Activated B cell treated with CpG ODN at 0.5 μM for 24 hours (primary cell): Measurements from ENCODE around the gene CAST. TPM values are rescaled to one million over a fixed set of nuclear protein-coding genes. Genes with fewer than 3 reads are reported as not detected.

Experiments used
- ATAC-seq: fragments of 200-7000 bp; cut with Tn5 transposase; one replicate; pipeline ENCODE4 v1.10.0; 2021; ENCODE audit warnings: low read depth, mild to moderate bottlenecking, moderate library complexity
- CTCF ChIA-PET: fragments of 350-600 bp; sonication (Branson Sonifier 250); formaldehyde crosslinking; loops from one replicate; lab custom pipeline; 2021; ENCODE audit warnings: antibody characterized with exemption; lab: Charles Lee
- POLR2A ChIA-PET: fragments of 350-600 bp; sonication (Branson Sonifier 250); formaldehyde crosslinking; loops from one replicate; lab custom pipeline; 2021; ENCODE audit warnings: antibody characterized with exemption; lab: Charles Lee
- DNase-seq: peaks from one replicate; pipeline ENCODE4 v3.0.0; 2022
- H3K27ac Mint-ChIP-seq: one replicate; pipeline ENCODE4 v1.8.0; 2020; ENCODE audit warnings: mixed read lengths
- H3K27me3 Mint-ChIP-seq: one replicate; pipeline ENCODE4 v1.8.0; 2021; ENCODE audit warnings: mixed read lengths
- H3K36me3 Mint-ChIP-seq: one replicate; pipeline ENCODE4 v1.8.0; 2021; ENCODE audit warnings: low read depth, mixed read lengths
- H3K4me1 Mint-ChIP-seq: one replicate; pipeline ENCODE4 v1.8.0; 2021; ENCODE audit warnings: mixed read lengths
- H3K4me3 Mint-ChIP-seq: one replicate; pipeline ENCODE4 v1.8.0; 2020; ENCODE audit warnings: mild to moderate bottlenecking, mixed read lengths
- H3K9me3 Mint-ChIP-seq: one replicate; pipeline ENCODE4 v1.8.0; 2020; ENCODE audit warnings: mixed read lengths
- CTCF ChIP-seq: fragments of 200-600 bp; IDR thresholded peaks from one replicate; pipeline ENCODE4 v1.8.0; 2022; ENCODE audit warnings: antibody characterized with exemption, mild to moderate bottlenecking
- intact Hi-C: fragments of 100-400 bp; cut with micrococcal nuclease; formaldehyde crosslinking; loops from one replicate; pipeline ENCODE4 v1.15.1; 2024
- total RNA-seq: library from RNA; stranded (reverse); gene quantifications from 2 replicates; pipeline ENCODE4 v1.2.3, GENCODE V29; 2022

CAST gene
- total RNA-seq, 1 donor from 2014 or later, result 211 TPM

DNA sequence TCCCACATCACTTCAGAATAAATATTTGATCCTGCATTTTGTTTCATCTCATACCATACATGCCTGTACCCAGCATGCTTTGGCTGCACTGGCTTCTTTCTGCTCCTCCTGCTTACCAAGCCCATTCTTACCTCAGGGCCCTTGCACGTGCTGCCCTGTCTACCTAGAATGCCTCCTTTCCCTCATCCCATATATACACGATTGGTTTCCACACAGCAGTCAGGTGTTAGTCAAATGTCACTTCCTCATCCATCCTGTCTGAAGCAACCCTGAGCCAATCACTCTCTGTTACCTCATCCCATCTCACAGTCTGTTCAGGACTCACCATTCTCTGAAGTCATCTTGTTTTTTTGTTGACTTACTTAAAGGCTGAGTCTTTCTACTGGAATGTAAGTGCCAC lies 30.3 kb downstream of the CAST start:
- intact Hi-C loops, result no loop called here
- CTCF ChIA-PET, result interaction anchor here (1.7 kb wide), 1 partner anchor 78 kb away, joined by 6 read pairs; no protein-coding TSS in a partner anchor
- Mint-ChIP-seq H3K36me3 (peaks cover 41% of the 10 kb centered on the region), H3K4me1 (peaks cover 3% of the 10 kb centered on the region), H3K27ac (no peak overlapping the region), H3K27me3 (no peaks in the 10 kb centered on the region), H3K9me3 (no peaks in the 10 kb centered on the region), H3K4me3 (no peak overlapping the region)
- no peak for TF ChIP-seq CTCF
- DNase-seq (no peak), ATAC-seq (no peak)
- POLR2A ChIA-PET, result no interaction called here

DNA sequence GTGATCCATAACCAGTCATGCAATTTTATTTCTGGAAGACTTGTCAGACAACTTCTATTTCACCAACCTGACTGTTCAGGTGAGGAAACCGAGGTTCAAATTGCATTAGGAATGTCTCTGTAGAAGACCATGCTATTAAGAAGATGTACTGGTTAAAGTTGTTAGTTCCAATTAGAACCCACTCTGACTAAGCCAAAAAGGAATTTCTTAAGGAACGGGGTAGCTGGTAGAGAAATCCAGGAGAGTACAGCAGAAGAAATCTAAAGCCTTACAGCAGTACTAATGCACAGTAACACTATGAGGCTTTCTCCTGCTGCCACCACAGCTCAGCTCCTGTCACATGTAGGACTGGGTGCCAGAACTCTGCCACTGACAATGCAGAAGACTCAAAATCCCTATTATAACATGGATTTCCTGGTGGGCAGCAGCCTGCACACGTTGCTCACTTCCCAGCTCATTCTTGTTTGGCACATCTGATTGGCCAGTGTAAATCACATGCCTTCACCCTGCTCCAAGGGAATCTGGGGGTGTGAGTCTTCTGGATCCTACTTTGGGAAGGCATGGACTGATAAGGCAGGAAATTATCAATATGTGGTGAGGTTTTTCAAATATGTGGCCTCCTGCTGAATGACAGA lies 37.1 kb downstream of the CAST start:
- CTCF ChIA-PET, result no interaction called here

DNA sequence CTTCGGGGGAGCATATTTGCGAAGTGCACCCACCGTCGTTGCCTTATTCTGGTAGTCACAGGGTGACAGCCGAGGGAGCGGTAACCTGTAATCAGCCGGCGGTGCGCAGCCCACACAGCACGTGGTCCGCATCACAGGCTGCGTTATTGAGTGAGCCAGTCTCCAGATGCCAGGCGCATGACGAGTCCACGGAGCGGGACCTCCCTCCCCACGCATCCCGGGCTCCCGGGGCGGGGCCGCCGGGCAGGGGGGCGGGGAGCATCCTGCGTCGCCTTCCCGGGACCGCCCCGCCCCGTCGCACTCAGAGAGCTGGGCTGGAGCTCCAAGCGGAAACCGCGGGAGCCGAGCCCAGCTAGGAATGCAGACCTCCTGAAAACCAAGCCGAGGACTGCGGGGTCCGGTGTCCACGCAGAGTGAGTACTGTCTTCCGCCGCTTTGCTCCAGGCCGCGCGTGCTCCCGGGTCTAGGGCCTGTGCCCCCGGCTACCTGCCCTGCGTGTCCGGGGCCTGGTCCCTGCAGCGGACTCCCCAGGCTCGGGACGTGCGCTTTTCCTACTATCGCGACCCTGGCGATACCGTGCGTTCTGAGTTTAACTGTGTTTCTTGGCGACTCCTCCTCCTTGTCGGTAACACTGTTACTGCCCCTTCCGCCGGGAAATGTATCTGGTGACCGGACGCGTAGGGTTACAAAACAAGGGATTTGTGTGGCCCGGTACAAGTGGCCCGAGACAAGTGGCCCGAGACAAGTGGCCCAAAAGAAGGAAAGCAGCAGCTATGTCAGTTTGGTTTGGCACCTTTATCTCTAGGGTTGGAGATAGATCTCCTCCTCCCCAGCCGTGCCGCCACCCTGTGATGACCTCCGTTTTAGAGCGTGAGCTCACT lies 40.6 kb downstream of the CAST start:
- H3K9me3 Mint-ChIP-seq, result no peaks in the 10 kb centered on the region
- H3K4me3 Mint-ChIP-seq, result peak overlapping the region; percentile 87
- no peak for TF ChIP-seq CTCF
- no peaks in the 10 kb centered on the region for H3K27me3 Mint-ChIP-seq
- peak overlapping the region; percentile 79 for H3K27ac Mint-ChIP-seq
- ATAC-seq (peak; percentile 81), DNase-seq (peak; percentile 53)
- peaks cover 34% of the 10 kb centered on the region for H3K4me1 Mint-ChIP-seq
- CTCF ChIA-PET, result no interaction called here
- intact Hi-C loops, result loop anchor here (1.0 kb wide), 1 partner anchor 40 kb away; the partner anchor contains the start of gene CAST
- H3K36me3 Mint-ChIP-seq, result peaks cover 20% of the 10 kb centered on the region
- POLR2A ChIA-PET, result interaction anchor here (1.1 to 1.7 kb wide), 2 partner anchors 41 to 105 kb away, joined by 3 to 8 read pairs; partner anchors contain the start of genes CAST and ERAP1

More for the DNA sequence above, 37.1 kb downstream of the CAST start:
- intact Hi-C loops, result no loop called here
- H3K4me3 Mint-ChIP-seq, result no peak overlapping the region
- H3K27me3 Mint-ChIP-seq, result no peaks in the 10 kb centered on the region
- no peak overlapping the region for H3K27ac Mint-ChIP-seq
- H3K36me3 Mint-ChIP-seq, result peaks cover 34% of the 10 kb centered on the region
- DNase-seq (no peak), ATAC-seq (no peak)
- POLR2A ChIA-PET, result no interaction called here
- peaks cover 27% of the 10 kb centered on the region for H3K4me1 Mint-ChIP-seq
- no peak for TF ChIP-seq CTCF
- H3K9me3 Mint-ChIP-seq, result no peaks in the 10 kb centered on the region

GRCh38 chr5:96703384-96703920 lies 41.3 kb downstream of the CAST start:
- Mint-ChIP-seq H3K9me3 (no peaks in the 10 kb centered on the region), H3K27ac (peak overlapping the region; percentile 79), H3K27me3 (no peaks in the 10 kb centered on the region), H3K4me3 (peak overlapping the region; percentile 87), H3K4me1 (peaks cover 34% of the 10 kb centered on the region), H3K36me3 (peaks cover 13% of the 10 kb centered on the region)
- ChIA-PET POLR2A (interaction anchor here (1.1 to 1.7 kb wide), 2 partner anchors 42 to 104 kb away, joined by 3 to 8 read pairs; partner anchors contain the start of genes CAST and ERAP1), CTCF (no interaction called here)
- ATAC-seq (peak; percentile 70), DNase-seq (no peak)
- no peak for TF ChIP-seq CTCF
- intact Hi-C loops, result loop anchor here (1.0 kb wide), 1 partner anchor 41 kb away; the partner anchor contains the start of gene CAST
